Caco-2 (cell line): ENCODE data around the gene HOXB6. TPM values are rescaled to one million over a fixed set of nuclear protein-coding genes. Genes with fewer than 3 reads are reported as not detected.

ENCODE experiments used
- BruUV-seq: library from RNA; stranded (reverse); fragments of 400-500 nt; replicated peaks from 2 replicates; lab custom pipeline; 2021; lab: Mats Ljungman, UMichigan
- CTCF ChIA-PET: fragments of 300-600 bp; sonication (Branson Sonifier 250); formaldehyde crosslinking; loops from one replicate; lab custom pipeline; 2022; ENCODE audit warnings: antibody characterized with exemption; lab: Charles Lee
- POLR2A ChIA-PET: fragments of 300-600 bp; sonication (Branson Sonifier 250); formaldehyde crosslinking; loops from one replicate; lab custom pipeline; 2022; ENCODE audit warnings: antibody characterized with exemption; lab: Charles Lee
- DNase-seq, 2 experiments: peaks; one replicate each; pipeline versions ENCODE4 v3.0.0 to v3.0.0-alpha.2; 2020 to 2022
- H3K27me3 ChIP-seq: replicated peaks from 2 replicates; pipeline ENCODE4 v1.6.0; 2011; ENCODE audit warnings: low read length; ENCODE audit not compliant: control insufficient read depth, insufficient read depth
- H3K36me3 ChIP-seq: 2 replicates; pipeline ENCODE4 v1.5.1; 2011; ENCODE audit warnings: low read length; ENCODE audit not compliant: control insufficient read depth, insufficient read depth
- H3K4me1 ChIP-seq: fragments of 250-450 bp; sonication (Bioruptor Pico); 2 replicates; pipeline ENCODE4 v1.5.1; 2020; ENCODE audit warnings: mild to moderate bottlenecking
- H3K4me3 ChIP-seq: 2 replicates; pipeline ENCODE4 v1.5.1; 2011; ENCODE audit warnings: low read depth, mild to moderate bottlenecking, control low read depth, low read length
- H3K9me3 ChIP-seq: fragments of 250-450 bp; sonication (Bioruptor Pico); 2 replicates; pipeline ENCODE4 v1.5.1; 2020; ENCODE audit warnings: mild to moderate bottlenecking, moderate library complexity
- H3K27ac Mint-ChIP-seq: one replicate; pipeline ENCODE4 v1.8.0; 2022; ENCODE audit warnings: mixed read lengths; ENCODE audit not compliant: unreplicated experiment
- H3K27me3 Mint-ChIP-seq: one replicate; pipeline ENCODE4 v1.8.0; 2022; ENCODE audit warnings: mixed read lengths; ENCODE audit not compliant: insufficient read depth, unreplicated experiment
- H3K36me3 Mint-ChIP-seq: one replicate; pipeline ENCODE4 v1.8.0; 2022; ENCODE audit warnings: mild to moderate bottlenecking, mixed read lengths; ENCODE audit not compliant: insufficient read depth, unreplicated experiment
- H3K4me1 Mint-ChIP-seq: one replicate; pipeline ENCODE4 v1.8.0; 2022; ENCODE audit warnings: low read depth, mixed read lengths; ENCODE audit not compliant: unreplicated experiment
- H3K4me3 Mint-ChIP-seq: one replicate; pipeline ENCODE4 v1.8.0; 2022; ENCODE audit warnings: mild to moderate bottlenecking, moderate library complexity, mixed read lengths; ENCODE audit not compliant: unreplicated experiment
- H3K9me3 Mint-ChIP-seq: one replicate; pipeline ENCODE4 v1.8.0; 2022; ENCODE audit warnings: mixed read lengths; ENCODE audit not compliant: unreplicated experiment
- intact Hi-C: fragments of 100-400 bp; cut with micrococcal nuclease; formaldehyde crosslinking; loops from one replicate; pipeline ENCODE4 v1.10.0; 2022; ENCODE audit not compliant: unreplicated experiment
- total RNA-seq: library from RNA; stranded (reverse); gene quantifications from 2 replicates; pipeline ENCODE4 v1.2.3, GENCODE V29; 2022
- TF ChIP-seq, protein P1 (sequence below), 2 experiments: fragments of 200-600 bp in 1 of 2; IDR thresholded peaks; 1 replicate in 1 of 2; 2 replicates in 1 of 2; pipeline versions ENCODE4 v1.5.1 to v1.8.0; 2011 to 2022; ENCODE audit warnings: antibody characterized with exemption in 1 of 2, control low read depth in 1 of 2, inconsistent platforms in 1 of 2, low read depth in 1 of 2, low read length in 1 of 2, mild to moderate bottlenecking in 1 of 2, moderate library complexity in 1 of 2; ENCODE audit not compliant: insufficient read depth in 1 of 2, severe bottlenecking in 1 of 2, unreplicated experiment in 1 of 2

Gene HOXB6
- total RNA-seq, 1 experiment from 2014 or later, result 1.9 TPM

DNA sequence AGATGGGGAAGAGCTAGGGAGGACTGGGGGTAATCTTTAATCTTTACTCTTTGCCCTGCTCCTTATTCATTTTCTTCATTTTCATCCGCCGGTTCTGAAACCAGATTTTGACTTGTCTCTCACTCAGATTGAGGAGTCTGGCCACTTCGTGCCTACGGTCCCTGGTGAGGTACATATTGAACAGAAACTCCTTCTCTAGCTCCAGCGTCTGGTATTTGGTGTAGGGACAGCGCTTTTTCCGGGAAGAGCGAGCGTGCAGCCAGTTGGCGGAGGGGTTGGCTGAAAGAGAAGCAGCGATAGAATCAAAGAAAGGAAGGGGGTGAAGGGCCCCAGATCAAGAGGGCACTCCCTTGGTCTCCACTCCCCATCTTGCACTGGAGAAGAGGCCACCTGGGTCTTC is 18.1 kb upstream of the HOXB6 start:
- Histone ChIP-seq H3K36me3 (no peaks in the 10 kb centered on the region), H3K9me3 (no peaks in the 10 kb centered on the region), H3K4me1 (peaks cover 16% of the 10 kb centered on the region), H3K27me3 (peaks cover 36% of the 10 kb centered on the region), H3K4me3 (no peak overlapping the region)
- TF ChIP-seq, protein P1, sequence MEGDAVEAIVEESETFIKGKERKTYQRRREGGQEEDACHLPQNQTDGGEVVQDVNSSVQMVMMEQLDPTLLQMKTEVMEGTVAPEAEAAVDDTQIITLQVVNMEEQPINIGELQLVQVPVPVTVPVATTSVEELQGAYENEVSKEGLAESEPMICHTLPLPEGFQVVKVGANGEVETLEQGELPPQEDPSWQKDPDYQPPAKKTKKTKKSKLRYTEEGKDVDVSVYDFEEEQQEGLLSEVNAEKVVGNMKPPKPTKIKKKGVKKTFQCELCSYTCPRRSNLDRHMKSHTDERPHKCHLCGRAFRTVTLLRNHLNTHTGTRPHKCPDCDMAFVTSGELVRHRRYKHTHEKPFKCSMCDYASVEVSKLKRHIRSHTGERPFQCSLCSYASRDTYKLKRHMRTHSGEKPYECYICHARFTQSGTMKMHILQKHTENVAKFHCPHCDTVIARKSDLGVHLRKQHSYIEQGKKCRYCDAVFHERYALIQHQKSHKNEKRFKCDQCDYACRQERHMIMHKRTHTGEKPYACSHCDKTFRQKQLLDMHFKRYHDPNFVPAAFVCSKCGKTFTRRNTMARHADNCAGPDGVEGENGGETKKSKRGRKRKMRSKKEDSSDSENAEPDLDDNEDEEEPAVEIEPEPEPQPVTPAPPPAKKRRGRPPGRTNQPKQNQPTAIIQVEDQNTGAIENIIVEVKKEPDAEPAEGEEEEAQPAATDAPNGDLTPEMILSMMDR (IDR thresholded peaks at IDR 0.05; ENCODE audit: insufficient read depth in 1 of 2, low read depth in 1 of 2, low read length in 1 of 2, severe bottlenecking in 1 of 2, unreplicated experiment in 1 of 2), result no peak
- DNase-seq, result no peak
- Mint-ChIP-seq H3K4me3 (no peak overlapping the region), H3K27ac (no peak overlapping the region), H3K4me1 (peaks cover 24% of the 10 kb centered on the region), H3K9me3 (no peaks in the 10 kb centered on the region), H3K36me3 (peaks cover 7% of the 10 kb centered on the region), H3K27me3 (peaks cover 63% of the 10 kb centered on the region)
- ChIA-PET CTCF (interaction anchor here (0.6 to 2.2 kb wide), 4 partner anchors 10 to 299 kb away, joined by 3 to 9 read pairs (median 3); no protein-coding TSS in a partner anchor), POLR2A (no interaction called here)
- no TSS peak for BruUV-seq
- intact Hi-C loops, result no loop called here

DNA sequence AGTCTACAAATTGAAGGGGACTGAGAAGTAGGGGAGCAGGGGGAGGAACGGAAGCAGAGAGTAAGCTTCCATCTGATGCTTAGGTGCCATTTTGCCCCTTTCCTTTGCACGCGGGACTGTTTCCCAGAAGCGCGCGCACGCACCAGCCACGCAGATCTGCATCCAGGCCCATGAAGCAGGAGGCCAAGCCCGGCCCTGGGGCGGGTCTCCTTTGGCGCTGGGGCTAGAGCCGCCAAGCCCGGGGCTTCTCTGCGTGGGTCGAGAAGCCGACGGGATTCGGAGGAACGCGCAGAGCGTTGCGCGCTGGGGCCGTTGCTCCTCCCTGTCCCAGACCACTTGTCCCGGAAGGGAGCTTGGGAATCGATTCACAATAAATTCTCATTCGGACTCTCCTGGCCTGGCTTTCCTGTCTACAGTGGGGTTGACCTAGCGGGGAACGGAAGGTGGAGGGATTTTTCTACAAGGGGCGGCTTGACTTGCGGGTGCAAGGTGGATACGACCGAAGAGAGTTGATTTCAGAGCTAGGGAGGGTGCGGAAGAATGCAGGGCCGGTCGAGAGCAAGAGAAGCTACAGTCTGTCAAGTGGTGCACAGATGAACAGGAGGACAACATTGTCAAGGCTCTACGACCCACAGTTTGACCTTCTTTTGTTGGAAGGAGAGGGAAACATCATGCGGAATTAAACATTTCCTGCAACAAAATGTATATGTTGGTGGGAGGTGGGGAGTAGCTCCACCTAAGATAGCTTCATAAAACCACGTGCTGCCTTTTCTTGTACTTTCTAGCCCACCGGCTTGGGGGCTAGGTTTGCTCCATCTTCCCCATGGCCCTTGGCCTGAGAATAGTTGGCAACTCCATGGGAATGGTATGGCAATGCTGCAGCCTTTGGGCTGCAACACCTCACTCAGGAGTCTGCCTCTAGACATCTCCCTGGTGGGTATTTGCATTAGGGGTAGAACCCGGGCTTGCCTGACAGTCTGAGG is 16.9 kb upstream of the HOXB6 start:
- Mint-ChIP-seq H3K27ac (no peak overlapping the region), H3K36me3 (peaks cover 7% of the 10 kb centered on the region), H3K27me3 (peaks cover 64% of the 10 kb centered on the region), H3K4me3 (no peak overlapping the region), H3K9me3 (no peaks in the 10 kb centered on the region), H3K4me1 (peaks cover 34% of the 10 kb centered on the region)
- DNase-seq, result no peak
- TF ChIP-seq, protein P1 (IDR thresholded peaks at IDR 0.05; ENCODE audit: insufficient read depth in 1 of 2, low read depth in 1 of 2, low read length in 1 of 2, severe bottlenecking in 1 of 2, unreplicated experiment in 1 of 2), result no peak
- POLR2A ChIA-PET, result no interaction called here
- intact Hi-C loops, result no loop called here
- CTCF ChIA-PET, result interaction anchor here (0.6 to 2.2 kb wide), 5 partner anchors 9 to 314 kb away, joined by 3 to 9 read pairs (median 4); no protein-coding TSS in a partner anchor
- Histone ChIP-seq H3K36me3 (no peaks in the 10 kb centered on the region), H3K9me3 (no peaks in the 10 kb centered on the region), H3K27me3 (peaks cover 29% of the 10 kb centered on the region), H3K4me1 (peaks cover 12% of the 10 kb centered on the region), H3K4me3 (no peak overlapping the region)
- BruUV-seq, result no TSS peak

DNA sequence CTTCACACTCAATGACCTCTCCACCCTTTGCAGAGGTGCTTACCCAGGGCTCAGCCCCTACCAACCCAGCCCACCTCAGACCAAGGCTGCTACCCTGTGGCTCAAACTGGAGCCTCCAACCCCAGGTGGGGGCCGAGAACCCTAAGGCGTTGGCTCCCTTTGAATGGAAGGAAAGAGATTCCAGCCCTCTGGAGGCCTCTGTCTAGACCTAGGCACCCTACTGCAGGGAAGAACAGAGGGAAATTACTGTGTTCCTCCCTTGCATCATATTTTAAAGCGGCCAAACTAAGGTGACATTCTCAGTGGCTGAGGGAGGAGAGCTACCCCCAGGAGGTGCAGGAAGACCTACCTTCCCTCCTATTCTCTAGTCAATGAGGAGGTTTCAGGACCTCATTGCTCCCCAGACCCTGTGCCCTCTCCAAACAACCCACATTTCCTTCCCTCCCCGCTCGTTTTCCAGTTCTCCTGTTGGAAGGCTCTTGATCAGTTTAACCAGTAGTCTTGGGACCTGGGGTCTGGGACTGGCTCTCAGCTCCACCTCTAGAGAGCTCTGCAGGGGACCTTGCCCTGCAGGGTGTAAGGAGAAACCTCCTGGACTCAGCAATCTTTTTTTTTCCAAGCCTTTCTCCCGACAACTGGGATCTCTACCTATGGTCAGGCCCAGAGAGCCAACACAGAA is 15.8 kb upstream of the HOXB6 start:
- Histone ChIP-seq H3K4me3 (no peak overlapping the region), H3K4me1 (peaks cover 9% of the 10 kb centered on the region), H3K9me3 (no peaks in the 10 kb centered on the region), H3K36me3 (no peaks in the 10 kb centered on the region), H3K27me3 (peaks cover 34% of the 10 kb centered on the region)
- CTCF ChIA-PET, result interaction anchor here (1.9 to 2.2 kb wide), 2 partner anchors 8 to 313 kb away, joined by 4 to 9 read pairs; no protein-coding TSS in a partner anchor
- no peak for DNase-seq
- H3K4me1 Mint-ChIP-seq, result peaks cover 31% of the 10 kb centered on the region
- BruUV-seq, result no TSS peak
- peaks cover 67% of the 10 kb centered on the region for H3K27me3 Mint-ChIP-seq
- H3K9me3 Mint-ChIP-seq, result no peaks in the 10 kb centered on the region
- POLR2A ChIA-PET, result no interaction called here
- no peak overlapping the region for H3K4me3 Mint-ChIP-seq
- no peak overlapping the region for H3K27ac Mint-ChIP-seq
- H3K36me3 Mint-ChIP-seq, result peaks cover 7% of the 10 kb centered on the region
- TF ChIP-seq, protein P1 (IDR thresholded peaks at IDR 0.05; ENCODE audit: insufficient read depth in 1 of 2, low read depth in 1 of 2, low read length in 1 of 2, severe bottlenecking in 1 of 2, unreplicated experiment in 1 of 2), result no peak
- intact Hi-C loops, result no loop called here
